ENCODE measurements around the gene MXI1.

The MXI1 gene

GRCh38 chr10:110284262-110284661 lies 76.9 kb downstream of the MXI1 start:
- no peak for ATAC-seq
- no peak for TF ChIP-seq GLIS3 (CRISPR knock-in tag; IDR thresholded peaks at IDR 0.05)
- TF ChIP-seq PATZ1 (CRISPR knock-in tag; IDR thresholded peaks at IDR 0.05; ENCODE audit: borderline replicate concordance), result no peak
- TF ChIP-seq BACH2 (CRISPR knock-in tag; IDR thresholded peaks at IDR 0.05; ENCODE audit: borderline replicate concordance), result no peak
- TF ChIP-seq ZNF70 (CRISPR knock-in tag; IDR thresholded peaks at IDR 0.05), result no peak

GRCh38 chr10:110285501-110285900 lies 78.1 kb downstream of the MXI1 start:
- TF ChIP-seq PPARA (CRISPR knock-in tag; IDR thresholded peaks at IDR 0.05; ENCODE audit: borderline replicate concordance), result no peak
- no peak for TF ChIP-seq RARB (CRISPR knock-in tag; IDR thresholded peaks at IDR 0.05)
- TF ChIP-seq BACH2 (CRISPR knock-in tag; IDR thresholded peaks at IDR 0.05; ENCODE audit: borderline replicate concordance), result no peak
- TF ChIP-seq ZNF8 (CRISPR knock-in tag; IDR thresholded peaks at IDR 0.05), result no peak
- TF ChIP-seq ZNF565 (CRISPR knock-in tag; conservative IDR thresholded peaks at IDR 0.05; ENCODE audit: low read depth), result no peak
- TF ChIP-seq ZNF70 (CRISPR knock-in tag; IDR thresholded peaks at IDR 0.05), result no peak
- no peak for TF ChIP-seq ZFP30 (CRISPR knock-in tag; IDR thresholded peaks at IDR 0.05)
- no peak for TF ChIP-seq ZC3H10 (CRISPR knock-in tag; IDR thresholded peaks at IDR 0.05)
- TF ChIP-seq CSDC2 (CRISPR knock-in tag; IDR thresholded peaks at IDR 0.05), result no peak
- ATAC-seq, result no peak

- no peak for ATAC-seq
Measured at GRCh38 chr10:110286841-110287240, 79.4 kb downstream of the MXI1 start.

More at GRCh38 chr10:110286841-110287240, 79.4 kb downstream of the MXI1 start:
- TF ChIP-seq GLIS3 (CRISPR knock-in tag; IDR thresholded peaks at IDR 0.05) (no peak), ZNF70 (CRISPR knock-in tag; IDR thresholded peaks at IDR 0.05) (no peak), PPARA (CRISPR knock-in tag; IDR thresholded peaks at IDR 0.05; ENCODE audit: borderline replicate concordance) (no peak), TSHZ2 (CRISPR knock-in tag; IDR thresholded peaks at IDR 0.05) (no peak), BACH2 (CRISPR knock-in tag; IDR thresholded peaks at IDR 0.05; ENCODE audit: borderline replicate concordance) (no peak), ESRRG (CRISPR knock-in tag; IDR thresholded peaks at IDR 0.05) (no peak), ZNF565 (CRISPR knock-in tag; conservative IDR thresholded peaks at IDR 0.05; ENCODE audit: low read depth) (no peak), PATZ1 (CRISPR knock-in tag; IDR thresholded peaks at IDR 0.05; ENCODE audit: borderline replicate concordance) (no peak), OSR1 (CRISPR knock-in tag; IDR thresholded peaks at IDR 0.05) (no peak), CSRNP3 (CRISPR knock-in tag; IDR thresholded peaks at IDR 0.05) (no peak), POU6F1 (CRISPR knock-in tag; IDR thresholded peaks at IDR 0.05; ENCODE audit: borderline replicate concordance, low read depth) (no peak), TCF4 (CRISPR knock-in tag; IDR thresholded peaks at IDR 0.05; ENCODE audit: borderline replicate concordance) (no peak)
